IMR-90 (cell line): ENCODE results near the gene SYMPK. TPM values are rescaled to one million over a fixed set of nuclear protein-coding genes. Genes with fewer than 3 reads are reported as not detected.

Experiments
- ATAC-seq: fragments of 200-7000 bp; cut with Tn5 transposase; 2 replicates; pipeline ENCODE4 v1.9.1; 2020; ENCODE audit warnings: low read depth, mild to moderate bottlenecking, moderate library complexity
- Bru-seq: library from RNA; stranded (reverse); fragments of 400-500 nt; gene quantifications from one replicate; lab custom pipeline; 2021; lab: Mats Ljungman, UMichigan
- BruChase-seq, 2 experiments: library from RNA; stranded (reverse); fragments of 400-500 nt; gene quantifications; one replicate each; lab custom pipeline; 2021; lab: Mats Ljungman, UMichigan
- BruUV-seq: library from RNA; stranded (reverse); fragments of 400-500 nt; replicated peaks from 2 replicates; lab custom pipeline; 2021; lab: Mats Ljungman, UMichigan
- CTCF ChIA-PET: fragments of 300-600 bp; formaldehyde crosslinking; extraction: SDS; loops from one replicate; lab custom pipeline; 2021; ENCODE audit warnings: antibody characterized with exemption; lab: Yijun Ruan, JAX
- POLR2A ChIA-PET: fragments of 300-600 bp; sonication (Branson Sonifier 250); formaldehyde crosslinking; loops from one replicate; lab custom pipeline; 2022; ENCODE audit warnings: antibody characterized with exemption; ENCODE audit not compliant: unreplicated experiment; lab: Charles Lee
- DNase-seq: peaks from one replicate; pipeline ENCODE4 v3.0.0; 2013
- H2AFZ ChIP-seq: replicated peaks from 2 replicates; pipeline ENCODE3; 2013; ENCODE audit warnings: low read length, mild to moderate bottlenecking; ENCODE audit not compliant: poor library complexity
- H2AK5ac ChIP-seq: 2 replicates; pipeline ENCODE4 v1.6.1; 2013; ENCODE audit warnings: low read depth, low read length, inconsistent platforms
- H2AK9ac ChIP-seq: replicated peaks from 2 replicates; pipeline ENCODE3; 2013; ENCODE audit warnings: mild to moderate bottlenecking, low read depth, low read length, moderate library complexity; ENCODE audit not compliant: poor library complexity
- H2BK120ac ChIP-seq: 2 replicates; pipeline ENCODE4 v1.6.1; 2013; ENCODE audit warnings: low read depth, low read length, inconsistent platforms
- H2BK15ac ChIP-seq: 3 replicates; pipeline ENCODE4 v1.6.1; 2013; ENCODE audit warnings: low read depth, low read length, inconsistent platforms
- H2BK20ac ChIP-seq: 2 replicates; pipeline ENCODE4 v1.6.1; 2013; ENCODE audit warnings: low read depth, mild to moderate bottlenecking, inconsistent platforms, low read length, moderate library complexity
- H2BK5ac ChIP-seq: 2 replicates; pipeline ENCODE4 v1.6.1; 2013; ENCODE audit warnings: mild to moderate bottlenecking, low read depth, low read length, inconsistent platforms; ENCODE audit not compliant: poor library complexity, severe bottlenecking
- H3K14ac ChIP-seq: replicated peaks from 2 replicates; pipeline ENCODE4 v1.6.1; 2013; ENCODE audit warnings: low read depth, low read length, inconsistent platforms
- H3K18ac ChIP-seq: 2 replicates; pipeline ENCODE4 v1.6.1; 2013; ENCODE audit warnings: low read depth, low read length, control low read depth
- H3K23ac ChIP-seq: 2 replicates; pipeline ENCODE4 v1.6.1; 2013; ENCODE audit warnings: low read depth, low read length, inconsistent platforms
- H3K27ac ChIP-seq: 2 replicates; pipeline ENCODE4 v1.5.1; 2013; ENCODE audit warnings: mild to moderate bottlenecking, control low read depth, low read length; ENCODE audit not compliant: insufficient read depth
- H3K27me3 ChIP-seq: 2 replicates; pipeline ENCODE4 v1.6.1; 2013; ENCODE audit warnings: low read length; ENCODE audit not compliant: control insufficient read depth, insufficient read depth
- H3K36me3 ChIP-seq: 2 replicates; pipeline ENCODE4 v1.6.1; 2013; ENCODE audit warnings: low read length, mixed read lengths; ENCODE audit not compliant: control insufficient read depth, insufficient read depth
- H3K4ac ChIP-seq: 2 replicates; pipeline ENCODE4 v1.6.1; 2013; ENCODE audit warnings: low read depth, low read length, inconsistent platforms
- H3K4me1 ChIP-seq: 2 replicates; pipeline ENCODE4 v1.6.1; 2013; ENCODE audit warnings: low read length, mixed read lengths; ENCODE audit not compliant: control insufficient read depth, insufficient read depth
- H3K4me2 ChIP-seq: 2 replicates; pipeline ENCODE4 v1.6.1; 2013; ENCODE audit warnings: low read depth, mild to moderate bottlenecking, control low read depth, low read length, moderate library complexity
- H3K4me3 ChIP-seq: 2 replicates; pipeline ENCODE4 v1.5.1; 2013; ENCODE audit warnings: low read depth, mild to moderate bottlenecking, control low read depth, low read length, moderate library complexity; ENCODE audit not compliant: insufficient read depth
- H3K56ac ChIP-seq: 2 replicates; pipeline ENCODE4 v1.6.1; 2013; ENCODE audit warnings: low read length, inconsistent platforms; ENCODE audit not compliant: insufficient read depth; ENCODE audit errors: extremely low read depth
- H3K79me1 ChIP-seq, 2 experiments: 2 replicates each; pipeline ENCODE4 v1.6.1; 2013; ENCODE audit warnings: low read length in 2 of 2, inconsistent platforms in 1 of 2, low read depth in 1 of 2
- H3K9ac ChIP-seq: 2 replicates; pipeline ENCODE4 v1.6.1; 2013; ENCODE audit warnings: low read depth, low read length, control low read depth
- H3K9me1 ChIP-seq: 2 replicates; pipeline ENCODE4 v1.6.1; 2013; ENCODE audit warnings: low read length, inconsistent platforms; ENCODE audit not compliant: insufficient read depth
- H3K9me3 ChIP-seq: 2 replicates; pipeline ENCODE4 v1.6.1; 2013; ENCODE audit warnings: low read length; ENCODE audit not compliant: control insufficient read depth, insufficient read depth
- H4K20me1 ChIP-seq: 2 replicates; pipeline ENCODE4 v1.6.1; 2013; ENCODE audit warnings: low read length, inconsistent platforms; ENCODE audit not compliant: insufficient read depth
- H4K5ac ChIP-seq: 2 replicates; pipeline ENCODE4 v1.6.1; 2013; ENCODE audit warnings: mild to moderate bottlenecking, low read depth, low read length, control low read depth
- H4K8ac ChIP-seq, 2 experiments: 2 replicates each; pipeline ENCODE4 v1.6.1; 2013; ENCODE audit warnings: low read depth in 2 of 2, low read length in 2 of 2, control low read depth in 1 of 2, inconsistent platforms in 1 of 2
- H4K91ac ChIP-seq: 2 replicates; pipeline ENCODE4 v1.6.1; 2013; ENCODE audit warnings: low read depth, low read length, inconsistent platforms; ENCODE audit not compliant: insufficient read depth
- BHLHE40 ChIP-seq: fragments of 150-350 bp; IDR thresholded peaks from 2 replicates; pipeline ENCODE4 v1.6.1; 2016; ENCODE audit warnings: mild to moderate bottlenecking, low read depth, low read length
- MAZ ChIP-seq: IDR thresholded peaks from 2 replicates; pipeline ENCODE4 v1.6.1; 2012; ENCODE audit warnings: low read depth, mild to moderate bottlenecking, low read length, improper control_type of control experiment, moderate library complexity, borderline replicate concordance
- MXI1 ChIP-seq: IDR thresholded peaks from 2 replicates; pipeline ENCODE4 v1.6.1; 2012; ENCODE audit warnings: low read depth, mild to moderate bottlenecking, low read length, moderate library complexity, borderline replicate concordance
- POLR2A ChIP-seq: IDR thresholded peaks from 2 replicates; pipeline ENCODE4 v1.6.1; 2012; ENCODE audit warnings: mild to moderate bottlenecking, low read depth, low read length
- RCOR1 ChIP-seq: IDR thresholded peaks from 2 replicates; pipeline ENCODE4 v1.6.1; 2012; ENCODE audit warnings: mild to moderate bottlenecking, low read length, improper control_type of control experiment; ENCODE audit not compliant: insufficient replicate concordance
- RFX5 ChIP-seq: IDR thresholded peaks from 2 replicates; pipeline ENCODE4 v1.8.0; 2012; ENCODE audit warnings: low read depth, mild to moderate bottlenecking, low read length, moderate library complexity
- WGBS, 2 experiments: methylation state at CpG; one replicate each; pipeline versions ENCODE4 v1.1.5 to v1.1.7; 2013; ENCODE audit warnings: missing lambda C conversion rate in 2 of 2; ENCODE audit not compliant: insufficient read length in 1 of 2; ENCODE audit errors: extremely low coverage in 2 of 2; 5-methylcytosine and 5-hydroxymethylcytosine counted together
- dilution Hi-C: fragments of 300-500 bp; cut with HindIII; formaldehyde crosslinking; loops from one replicate; pipeline ENCODE4 v1.14.3; 2018; ENCODE audit warnings: low sequenced_read_pairs; ENCODE audit not compliant: unreplicated experiment
- in situ Hi-C: fragments of 300-500 bp; cut with MboI; formaldehyde crosslinking; loops from 3 replicates; pipeline ENCODE4 v1.14.3; 2019; ENCODE audit warnings: low sequenced_read_pairs, inconsistent platforms, mixed read lengths
- intact Hi-C: fragments of 100-400 bp; cut with micrococcal nuclease; formaldehyde crosslinking; loops from 2 replicates; pipeline ENCODE4 v1.10.0; 2022
- long read RNA-seq: library from polyadenylated mRNA; unstranded; transcript quantifications from one replicate; pipeline ENCODE4 v2.0.0, GENCODE V29; 2021; ENCODE audit not compliant: unreplicated experiment
- polyA plus RNA-seq, 3 experiments: library from polyadenylated mRNA; depleted of rRNA; stranded (reverse); fragments of >200 nt; gene quantifications; 2 replicates each; pipeline ENCODE4 v1.2.3, GENCODE V29; 2012; ENCODE audit warnings: low replicate concordance in 1 of 3
- total RNA-seq: library from RNA; depleted of rRNA; stranded (reverse); fragments of >200 nt; gene quantifications from 2 replicates; pipeline ENCODE4 v1.2.3, GENCODE V29; 2012; rRNA removed
- TF ChIP-seq, protein P1 (sequence below): fragments of 150-350 bp; IDR thresholded peaks from 2 replicates; pipeline ENCODE4 v1.6.1; 2017; ENCODE audit warnings: mild to moderate bottlenecking, antibody characterized with exemption, low read length, low read depth

Gene SYMPK
- total RNA-seq (33.6 and 35.3 TPM in 2 replicates), polyA plus RNA-seq (2012; rRNA removed) (70.0 and 71.5 TPM in 2 replicates), Bru-seq, nascent RNA (percentile 79 among the genes with signal in this experiment), BruChase-seq, experiment 1, labeled RNA remaining after a 6-hour chase (percentile 92 among the genes with signal in this experiment), BruChase-seq, experiment 2, labeled RNA remaining after a 2-hour chase (percentile 91 among the genes with signal in this experiment)
- 32.0 and 52.6 TPM in 2 replicates for polyA plus RNA-seq (2012; cell fraction: cytosol; rRNA removed)
- polyA plus RNA-seq (2012; cell fraction: nucleus; rRNA removed; ENCODE audit: low replicate concordance), result 124 and 193 TPM in 2 replicates
- long read RNA-seq, partial matches to known transcripts, result 11 of 13 reads
- long read RNA-seq, other reads (novel, unspliced or antisense), result 2 of 13 reads

DNA sequence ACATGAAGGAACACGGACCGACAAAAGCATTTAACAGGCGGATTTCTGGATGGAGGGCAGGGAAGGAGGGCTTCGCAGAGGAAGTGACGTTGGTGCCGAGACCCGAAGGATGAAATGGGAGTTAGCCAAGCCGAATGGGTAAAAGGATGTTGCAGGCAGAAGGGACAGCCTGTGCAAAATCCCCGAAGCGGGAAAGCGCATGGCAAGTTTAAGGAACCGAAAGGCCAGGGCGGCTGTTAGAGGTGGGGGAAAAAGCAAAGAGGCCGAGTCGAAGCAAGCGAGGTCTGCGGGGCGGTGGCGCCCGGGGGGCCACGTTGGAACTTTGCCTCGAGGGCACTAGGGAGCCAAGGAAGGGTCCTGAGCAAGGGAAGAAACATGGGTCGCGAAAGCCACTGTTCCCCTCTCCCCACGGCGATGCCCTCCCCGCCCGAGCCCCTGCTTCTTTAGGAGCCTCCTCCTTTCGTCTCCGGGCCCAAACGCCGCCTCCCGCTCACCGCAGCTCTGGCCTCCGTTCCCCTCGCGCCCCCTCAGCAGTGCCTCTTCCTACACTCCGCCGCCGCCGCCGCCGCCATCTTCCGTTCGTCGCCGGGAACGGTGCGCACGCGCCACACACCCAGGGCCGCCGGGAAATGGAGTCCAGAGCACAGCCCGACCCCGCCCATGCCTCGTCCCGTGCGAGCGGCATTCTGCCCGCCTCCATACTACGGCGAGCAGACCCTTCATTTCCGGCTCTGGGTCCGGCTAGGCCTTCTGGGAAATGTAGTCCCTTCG is at the start of gene SYMPK:
Gene SYMPK (minus strand): TSS at position 584 of the 771 bp plus-strand sequence. CDS start 8,652 bp downstream, outside the sequence.
- Histone ChIP-seq H2BK20ac (no peak within 1 kb of the TSS), H2BK120ac (peak within 1 kb of the TSS; percentile 13; the same call in 1 of the 2 replicates), H3K14ac (peak within 1 kb of the TSS; percentile 78), H2AFZ (peak within 1 kb of the TSS; percentile 96), H2BK15ac (0 out of 3 replicates have a peak within 1 kb of the TSS, but pooled peaks have one; percentile 12), H3K79me1 (peaks cover 17 to 33% of the 10 kb centered on the region in 2 experiments), H2AK9ac (peak within 1 kb of the TSS; percentile 99), H3K4ac (peak within 1 kb of the TSS; percentile 81), H4K91ac (peak within 1 kb of the TSS; percentile 68), H3K4me2 (peak within 1 kb of the TSS; percentile 84), H3K4me3 (peak within 1 kb of the TSS; percentile 72), H3K56ac (peak within 1 kb of the TSS; percentile 89), H3K9me3 (peaks cover 2% of the 10 kb centered on the region; the same call in 1 of the 2 replicates), H3K36me3 (peaks cover 14% of the 10 kb centered on the region), H3K23ac (peak within 1 kb of the TSS; percentile 80), H4K8ac (peak within 1 kb of the TSS; percentile 52 to 95), H3K18ac (peak within 1 kb of the TSS; percentile 19), H3K27ac (peak within 1 kb of the TSS; percentile 88), H3K4me1 (no peaks in the 10 kb centered on the region), H2AK5ac (peak within 1 kb of the TSS; percentile 90), H4K5ac (peak within 1 kb of the TSS; percentile 59), H3K9me1 (no peaks in the 10 kb centered on the region), H2BK5ac (peak within 1 kb of the TSS; percentile 76), H4K20me1 (peaks cover 17% of the 10 kb centered on the region), H3K9ac (peak within 1 kb of the TSS; percentile 85), H3K27me3 (peaks cover 38% of the 10 kb centered on the region)
- intact Hi-C loops, result loop anchor here (2.0 kb wide), 1 partner anchor 24 kb away; the partner anchor contains the start of gene IRF2BP1
- CTCF ChIA-PET, result interaction anchor here (1.0 kb wide), 1 partner anchor 92 kb away, joined by 3 read pairs; no protein-coding TSS in a partner anchor
- no TSS peak for BruUV-seq
- POLR2A ChIA-PET, result no interaction called here
- in situ Hi-C loops, result no loop called here
- TF ChIP-seq POLR2A, result peak; percentile 64
- TF ChIP-seq, protein P1, sequence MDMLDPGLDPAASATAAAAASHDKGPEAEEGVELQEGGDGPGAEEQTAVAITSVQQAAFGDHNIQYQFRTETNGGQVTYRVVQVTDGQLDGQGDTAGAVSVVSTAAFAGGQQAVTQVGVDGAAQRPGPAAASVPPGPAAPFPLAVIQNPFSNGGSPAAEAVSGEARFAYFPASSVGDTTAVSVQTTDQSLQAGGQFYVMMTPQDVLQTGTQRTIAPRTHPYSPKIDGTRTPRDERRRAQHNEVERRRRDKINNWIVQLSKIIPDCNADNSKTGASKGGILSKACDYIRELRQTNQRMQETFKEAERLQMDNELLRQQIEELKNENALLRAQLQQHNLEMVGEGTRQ, result peak; percentile 85; the same call in 1 of the 2 replicates
- TF ChIP-seq RCOR1, result no peak
- peak; percentile 57; the same call in 1 of the 2 replicates for TF ChIP-seq MAZ
- peak; percentile 97 for TF ChIP-seq BHLHE40
- TF ChIP-seq RFX5, result no peak
- TF ChIP-seq MXI1, result peak; percentile 72; the same call in 1 of the 2 replicates
- DNase-seq (peak; percentile 97), ATAC-seq (peak; percentile 97)
- WGBS, 2 experiments, result 0% methylated on average over 47 of the region's 65 CpGs; no CpG with 5 or more reads in 1 of the 2 experiments
- dilution Hi-C loops, result no loop called here
